ENCODE results near the gene SUPT3H.

DNA sequence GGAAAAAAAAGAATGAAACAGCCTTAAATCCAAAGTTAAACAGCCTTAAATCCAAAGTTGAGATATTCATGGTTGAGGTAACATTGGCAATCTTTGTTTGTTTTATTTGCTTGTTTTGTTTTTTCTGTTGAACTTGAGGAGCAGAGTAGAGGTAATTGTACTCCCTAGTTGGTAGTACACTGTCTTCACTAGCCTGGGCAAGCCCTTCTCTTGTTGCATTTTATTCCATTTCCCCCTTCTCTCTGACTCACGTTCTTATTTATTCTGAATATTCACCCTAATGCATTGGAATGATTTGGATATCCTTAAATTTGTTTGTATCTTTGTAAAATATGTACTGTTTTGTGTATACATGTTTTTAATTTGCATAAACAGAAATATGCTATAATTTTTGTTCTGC, 592.6 kb downstream of the SUPT3H start:
- TF ChIP-seq, protein P1, sequence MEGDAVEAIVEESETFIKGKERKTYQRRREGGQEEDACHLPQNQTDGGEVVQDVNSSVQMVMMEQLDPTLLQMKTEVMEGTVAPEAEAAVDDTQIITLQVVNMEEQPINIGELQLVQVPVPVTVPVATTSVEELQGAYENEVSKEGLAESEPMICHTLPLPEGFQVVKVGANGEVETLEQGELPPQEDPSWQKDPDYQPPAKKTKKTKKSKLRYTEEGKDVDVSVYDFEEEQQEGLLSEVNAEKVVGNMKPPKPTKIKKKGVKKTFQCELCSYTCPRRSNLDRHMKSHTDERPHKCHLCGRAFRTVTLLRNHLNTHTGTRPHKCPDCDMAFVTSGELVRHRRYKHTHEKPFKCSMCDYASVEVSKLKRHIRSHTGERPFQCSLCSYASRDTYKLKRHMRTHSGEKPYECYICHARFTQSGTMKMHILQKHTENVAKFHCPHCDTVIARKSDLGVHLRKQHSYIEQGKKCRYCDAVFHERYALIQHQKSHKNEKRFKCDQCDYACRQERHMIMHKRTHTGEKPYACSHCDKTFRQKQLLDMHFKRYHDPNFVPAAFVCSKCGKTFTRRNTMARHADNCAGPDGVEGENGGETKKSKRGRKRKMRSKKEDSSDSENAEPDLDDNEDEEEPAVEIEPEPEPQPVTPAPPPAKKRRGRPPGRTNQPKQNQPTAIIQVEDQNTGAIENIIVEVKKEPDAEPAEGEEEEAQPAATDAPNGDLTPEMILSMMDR (conservative IDR thresholded peaks at IDR 0.05 in 1 of 2, IDR thresholded peaks at IDR 0.05 in 1 of 2; ENCODE audit: extremely low read depth in 1 of 2, insufficient read depth in 1 of 2, low read depth in 1 of 2, low read length in 2 of 2): no peak
- no peak for TF ChIP-seq EZH2 (IDR thresholded peaks at IDR 0.05; ENCODE audit: borderline replicate concordance, low read length)

Data from mammary epithelial cell (primary cell).